Thyroid gland (tissue), 4 donors: ENCODE measurements around the gene PITPNC1.

Source experiments
- POLR2A ChIP-seq, 2 donors: fragments of 450-650 bp; IDR thresholded peaks; one replicate each; pipeline ENCODE4 v1.6.1; 2017; ENCODE audit warnings: antibody characterized with exemption in 2 of 2, mild to moderate bottlenecking in 2 of 2, moderate library complexity in 1 of 2
- TF ChIP-seq, protein P1 (sequence below), 6 experiments: fragments of 200-600 bp in 3 of 6; fragments of 450-650 bp in 3 of 6; sonication (generic) in 3 of 6; IDR thresholded peaks; one replicate each; pipeline ENCODE4 v1.5.1; 2016 to 2019; ENCODE audit warnings: antibody characterized with exemption in 6 of 6, mild to moderate bottlenecking in 2 of 6, inconsistent platforms in 1 of 6, moderate library complexity in 1 of 6

DNA sequence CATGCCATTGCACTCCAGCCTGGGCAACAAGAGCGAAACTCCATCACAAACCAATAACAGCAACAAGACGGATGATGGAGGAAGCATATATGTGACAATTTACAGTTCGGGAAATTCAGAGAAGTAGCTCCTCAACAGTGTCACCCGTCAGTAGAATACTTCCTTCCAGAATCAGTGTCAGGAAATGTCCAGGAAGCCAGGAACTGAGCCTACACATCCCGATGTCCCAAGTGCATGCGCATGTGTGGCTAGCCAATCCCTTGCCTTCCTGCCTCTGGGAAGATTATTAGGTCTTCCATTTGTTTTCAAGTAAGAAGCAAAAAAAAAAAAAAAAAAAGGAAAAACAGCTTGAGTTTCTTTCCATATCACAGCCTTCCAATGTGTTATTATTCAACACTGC is 1.4 kb upstream of the PITPNC1 start:
- TF ChIP-seq, protein P1, sequence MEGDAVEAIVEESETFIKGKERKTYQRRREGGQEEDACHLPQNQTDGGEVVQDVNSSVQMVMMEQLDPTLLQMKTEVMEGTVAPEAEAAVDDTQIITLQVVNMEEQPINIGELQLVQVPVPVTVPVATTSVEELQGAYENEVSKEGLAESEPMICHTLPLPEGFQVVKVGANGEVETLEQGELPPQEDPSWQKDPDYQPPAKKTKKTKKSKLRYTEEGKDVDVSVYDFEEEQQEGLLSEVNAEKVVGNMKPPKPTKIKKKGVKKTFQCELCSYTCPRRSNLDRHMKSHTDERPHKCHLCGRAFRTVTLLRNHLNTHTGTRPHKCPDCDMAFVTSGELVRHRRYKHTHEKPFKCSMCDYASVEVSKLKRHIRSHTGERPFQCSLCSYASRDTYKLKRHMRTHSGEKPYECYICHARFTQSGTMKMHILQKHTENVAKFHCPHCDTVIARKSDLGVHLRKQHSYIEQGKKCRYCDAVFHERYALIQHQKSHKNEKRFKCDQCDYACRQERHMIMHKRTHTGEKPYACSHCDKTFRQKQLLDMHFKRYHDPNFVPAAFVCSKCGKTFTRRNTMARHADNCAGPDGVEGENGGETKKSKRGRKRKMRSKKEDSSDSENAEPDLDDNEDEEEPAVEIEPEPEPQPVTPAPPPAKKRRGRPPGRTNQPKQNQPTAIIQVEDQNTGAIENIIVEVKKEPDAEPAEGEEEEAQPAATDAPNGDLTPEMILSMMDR (IDR thresholded peaks at IDR 0.05) = no peak
- no peak for TF ChIP-seq POLR2A (IDR thresholded peaks at IDR 0.05)
